Panc1 (cell line): ENCODE results near the gene CCDC12. TPM values are rescaled to one million over a fixed set of nuclear protein-coding genes. Genes with fewer than 3 reads are reported as not detected.

Source experiments
- ATAC-seq: fragments of 200-7000 bp; cut with Tn5 transposase; 2 replicates; pipeline ENCODE4 v1.9.1; 2020; ENCODE audit warnings: mild to moderate bottlenecking, moderate library complexity
- BruUV-seq: library from RNA; stranded (reverse); fragments of 400-500 nt; replicated peaks from 2 replicates; lab custom pipeline; 2021; lab: Mats Ljungman, UMichigan
- CTCF ChIA-PET: fragments of 300-600 bp; sonication (Branson Sonifier 250); formaldehyde crosslinking; loops from one replicate; lab custom pipeline; 2022; ENCODE audit warnings: antibody characterized with exemption; lab: Charles Lee
- POLR2A ChIA-PET: fragments of 300-600 bp; sonication (Branson Sonifier 250); formaldehyde crosslinking; loops from one replicate; lab custom pipeline; 2022; ENCODE audit warnings: antibody characterized with exemption; lab: Charles Lee
- DNase-seq: peaks from one replicate; pipeline ENCODE4 v3.0.0-alpha.2; 2010; ENCODE audit warnings: low read depth, low spot score
- H3K27ac ChIP-seq: 2 replicates; pipeline ENCODE4 v1.5.1; 2011; ENCODE audit warnings: mild to moderate bottlenecking, low read length, inconsistent platforms
- H3K27me3 ChIP-seq: fragments of 200-500 bp; sonication (Bioruptor generic); 2 replicates; pipeline ENCODE4 v1.6.0; 2014; ENCODE audit warnings: low read length, inconsistent platforms; ENCODE audit not compliant: control insufficient read depth, insufficient read depth
- H3K36me3 ChIP-seq: fragments of 200-500 bp; sonication (Bioruptor generic); 2 replicates; pipeline ENCODE4 v1.5.1; 2014; ENCODE audit warnings: inconsistent platforms, mild to moderate bottlenecking, low read length, moderate library complexity; ENCODE audit not compliant: control insufficient read depth, insufficient read depth
- H3K4me1 ChIP-seq: 2 replicates; pipeline ENCODE4 v1.5.1; 2011; ENCODE audit warnings: inconsistent platforms, mild to moderate bottlenecking, low read length, moderate library complexity; ENCODE audit not compliant: control insufficient read depth, insufficient read depth
- H3K4me3 ChIP-seq, 2 experiments: 2 replicates each; pipeline ENCODE4 v1.5.1; 2011 to 2012; ENCODE audit warnings: low read depth in 2 of 2, low read length in 2 of 2, mild to moderate bottlenecking in 2 of 2, inconsistent platforms in 1 of 2, moderate library complexity in 1 of 2
- H3K9me3 ChIP-seq: fragments of 200-500 bp; sonication (Bioruptor generic); 2 replicates; pipeline ENCODE4 v1.5.1; 2014; ENCODE audit warnings: low read depth, mild to moderate bottlenecking, inconsistent platforms, low read length, moderate library complexity; ENCODE audit not compliant: control insufficient read depth, insufficient read depth
- CTCF ChIP-seq: fragments of 450-650 bp; IDR thresholded peaks from 2 replicates; pipeline ENCODE4 v1.5.1; 2017; ENCODE audit warnings: mild to moderate bottlenecking
- POLR2AphosphoS5 ChIP-seq: IDR thresholded peaks from 2 replicates; pipeline ENCODE4 v1.6.1; 2012; ENCODE audit warnings: mild to moderate bottlenecking, low read depth, low read length, moderate library complexity
- SIN3A ChIP-seq: IDR thresholded peaks from 2 replicates; pipeline ENCODE4 v1.6.1; 2012; ENCODE audit warnings: low read depth, mild to moderate bottlenecking, low read length, moderate library complexity, borderline replicate concordance; ENCODE audit not compliant: insufficient read depth
- TCF7L2 ChIP-seq: IDR thresholded peaks from 2 replicates; pipeline ENCODE4 v1.6.1; 2011; ENCODE audit warnings: mild to moderate bottlenecking, low read depth, low read length, inconsistent platforms
- in situ Hi-C: cut with HindIII; loops from 2 replicates; pipeline ENCODE4 v1.10.0; 2016; ENCODE audit warnings: low sequenced_read_pairs, low pct_unique_long_range_greater_than_20kb
- intact Hi-C: fragments of 100-400 bp; cut with micrococcal nuclease; formaldehyde crosslinking; loops from one replicate; pipeline ENCODE4 v1.10.0; 2022; ENCODE audit not compliant: unreplicated experiment
- total RNA-seq: library from RNA; stranded (reverse); gene quantifications from one replicate; pipeline ENCODE4 v1.2.1, GENCODE V29; 2021; ENCODE audit not compliant: unreplicated experiment
- TF ChIP-seq, protein P1 (sequence below), 2 experiments: IDR thresholded peaks; 2 replicates each; pipeline ENCODE4 v1.6.1; 2011 to 2012; ENCODE audit warnings: low read depth in 2 of 2, control low read depth in 1 of 2, low read length in 1 of 2, mild to moderate bottlenecking in 1 of 2, moderate library complexity in 1 of 2; ENCODE audit not compliant: insufficient read depth in 1 of 2

CCDC12 gene
- total RNA-seq, 1 experiment from 2014 or later: 35.5 TPM

DNA sequence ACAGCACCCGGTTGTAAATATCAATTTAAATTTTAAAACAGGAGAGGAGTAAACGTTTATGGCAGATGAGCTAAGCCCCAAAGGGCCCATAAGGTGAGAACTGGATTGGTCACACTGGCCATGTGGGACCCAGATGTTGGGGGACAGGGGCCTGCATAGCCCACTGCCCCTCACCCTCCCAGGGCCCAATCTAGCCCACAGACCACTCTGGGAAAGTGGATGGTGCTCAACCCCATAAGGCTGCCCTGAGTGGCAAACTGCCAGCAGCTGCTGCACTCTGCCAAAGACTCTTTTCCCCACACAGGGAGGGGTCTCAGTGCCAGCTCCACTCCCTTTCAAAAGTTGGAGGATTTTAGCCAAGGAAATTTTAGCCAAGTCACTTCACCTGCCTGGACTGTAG, 42.5 kb downstream of the CCDC12 start:
- DNase-seq: no peak
- no peaks in the 10 kb centered on the region for H3K9me3 ChIP-seq
- H3K4me1 ChIP-seq: peaks cover 48% of the 10 kb centered on the region
- no peaks in the 10 kb centered on the region for H3K27me3 ChIP-seq
- no peak overlapping the region for H3K27ac ChIP-seq
- H3K36me3 ChIP-seq: no peaks in the 10 kb centered on the region
- TF ChIP-seq SIN3A (no peak), CTCF (no peak), POLR2AphosphoS5 (no peak), TCF7L2 (no peak)
- TF ChIP-seq, protein P1, sequence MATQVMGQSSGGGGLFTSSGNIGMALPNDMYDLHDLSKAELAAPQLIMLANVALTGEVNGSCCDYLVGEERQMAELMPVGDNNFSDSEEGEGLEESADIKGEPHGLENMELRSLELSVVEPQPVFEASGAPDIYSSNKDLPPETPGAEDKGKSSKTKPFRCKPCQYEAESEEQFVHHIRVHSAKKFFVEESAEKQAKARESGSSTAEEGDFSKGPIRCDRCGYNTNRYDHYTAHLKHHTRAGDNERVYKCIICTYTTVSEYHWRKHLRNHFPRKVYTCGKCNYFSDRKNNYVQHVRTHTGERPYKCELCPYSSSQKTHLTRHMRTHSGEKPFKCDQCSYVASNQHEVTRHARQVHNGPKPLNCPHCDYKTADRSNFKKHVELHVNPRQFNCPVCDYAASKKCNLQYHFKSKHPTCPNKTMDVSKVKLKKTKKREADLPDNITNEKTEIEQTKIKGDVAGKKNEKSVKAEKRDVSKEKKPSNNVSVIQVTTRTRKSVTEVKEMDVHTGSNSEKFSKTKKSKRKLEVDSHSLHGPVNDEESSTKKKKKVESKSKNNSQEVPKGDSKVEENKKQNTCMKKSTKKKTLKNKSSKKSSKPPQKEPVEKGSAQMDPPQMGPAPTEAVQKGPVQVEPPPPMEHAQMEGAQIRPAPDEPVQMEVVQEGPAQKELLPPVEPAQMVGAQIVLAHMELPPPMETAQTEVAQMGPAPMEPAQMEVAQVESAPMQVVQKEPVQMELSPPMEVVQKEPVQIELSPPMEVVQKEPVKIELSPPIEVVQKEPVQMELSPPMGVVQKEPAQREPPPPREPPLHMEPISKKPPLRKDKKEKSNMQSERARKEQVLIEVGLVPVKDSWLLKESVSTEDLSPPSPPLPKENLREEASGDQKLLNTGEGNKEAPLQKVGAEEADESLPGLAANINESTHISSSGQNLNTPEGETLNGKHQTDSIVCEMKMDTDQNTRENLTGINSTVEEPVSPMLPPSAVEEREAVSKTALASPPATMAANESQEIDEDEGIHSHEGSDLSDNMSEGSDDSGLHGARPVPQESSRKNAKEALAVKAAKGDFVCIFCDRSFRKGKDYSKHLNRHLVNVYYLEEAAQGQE (IDR thresholded peaks at IDR 0.05; ENCODE audit: insufficient read depth in 1 of 2, low read depth in 2 of 2, low read length in 1 of 2): no peak
- ChIA-PET CTCF (no interaction called here), POLR2A (no interaction called here)
- intact Hi-C loops: no loop called here
- no peak for ATAC-seq
- no peak overlapping the region for H3K4me3 ChIP-seq
- in situ Hi-C loops: no loop called here
- BruUV-seq: no TSS peak

DNA sequence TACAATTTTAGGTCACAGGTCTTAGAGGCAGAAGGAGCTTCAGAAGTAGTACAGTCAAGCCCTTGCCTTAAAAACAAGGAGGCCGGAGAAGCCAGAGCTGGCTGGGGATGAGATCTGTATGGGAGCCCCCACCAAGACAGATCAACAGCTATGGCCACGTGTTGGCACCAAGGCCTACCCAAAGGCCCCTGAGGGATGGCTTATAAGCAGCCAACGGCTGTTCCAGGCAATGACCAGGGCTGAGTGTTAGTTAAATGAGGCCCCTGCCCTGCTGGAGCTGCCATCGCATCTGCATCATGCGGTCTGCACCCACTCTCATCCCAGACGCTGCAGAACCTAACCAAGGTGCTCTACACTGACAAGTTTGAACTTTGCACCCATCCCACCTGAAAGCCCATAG, 43.3 kb downstream of the CCDC12 start:
- peaks cover 48% of the 10 kb centered on the region for H3K4me1 ChIP-seq
- intact Hi-C loops: no loop called here
- no peaks in the 10 kb centered on the region for H3K27me3 ChIP-seq
- no peak for TF ChIP-seq SIN3A
- TF ChIP-seq, protein P1 (IDR thresholded peaks at IDR 0.05; ENCODE audit: insufficient read depth in 1 of 2, low read depth in 2 of 2, low read length in 1 of 2): no peak
- no peak for TF ChIP-seq POLR2AphosphoS5
- no peak for TF ChIP-seq TCF7L2
- TF ChIP-seq CTCF: no peak
- no peaks in the 10 kb centered on the region for H3K9me3 ChIP-seq
- ATAC-seq: no peak
- no TSS peak for BruUV-seq
- in situ Hi-C loops: no loop called here
- no peak for DNase-seq
- ChIA-PET POLR2A (no interaction called here), CTCF (no interaction called here)
- H3K4me3 ChIP-seq: no peak overlapping the region
- H3K27ac ChIP-seq: peak overlapping the region; percentile 65
- no peaks in the 10 kb centered on the region for H3K36me3 ChIP-seq
